Activated B cell treated with CpG ODN at 0.5 μM for 24 hours (primary cell): ENCODE measurements around the gene RIMBP2. TPM values are rescaled to one million over a fixed set of nuclear protein-coding genes. Genes with fewer than 3 reads are reported as not detected.

Experiments used
- ATAC-seq: fragments of 200-7000 bp; cut with Tn5 transposase; one replicate; pipeline ENCODE4 v1.10.0; 2021; ENCODE audit warnings: low read depth, mild to moderate bottlenecking, moderate library complexity
- CTCF ChIA-PET: fragments of 350-600 bp; sonication (Branson Sonifier 250); formaldehyde crosslinking; loops from one replicate; lab custom pipeline; 2021; ENCODE audit warnings: antibody characterized with exemption; lab: Charles Lee
- POLR2A ChIA-PET: fragments of 350-600 bp; sonication (Branson Sonifier 250); formaldehyde crosslinking; loops from one replicate; lab custom pipeline; 2021; ENCODE audit warnings: antibody characterized with exemption; lab: Charles Lee
- DNase-seq: peaks from one replicate; pipeline ENCODE4 v3.0.0; 2022
- H3K27ac Mint-ChIP-seq: one replicate; pipeline ENCODE4 v1.8.0; 2020; ENCODE audit warnings: mixed read lengths
- H3K27me3 Mint-ChIP-seq: one replicate; pipeline ENCODE4 v1.8.0; 2021; ENCODE audit warnings: mixed read lengths
- H3K36me3 Mint-ChIP-seq: one replicate; pipeline ENCODE4 v1.8.0; 2021; ENCODE audit warnings: low read depth, mixed read lengths
- H3K4me1 Mint-ChIP-seq: one replicate; pipeline ENCODE4 v1.8.0; 2021; ENCODE audit warnings: mixed read lengths
- H3K4me3 Mint-ChIP-seq: one replicate; pipeline ENCODE4 v1.8.0; 2020; ENCODE audit warnings: mild to moderate bottlenecking, mixed read lengths
- H3K9me3 Mint-ChIP-seq: one replicate; pipeline ENCODE4 v1.8.0; 2020; ENCODE audit warnings: mixed read lengths
- CTCF ChIP-seq: fragments of 200-600 bp; IDR thresholded peaks from one replicate; pipeline ENCODE4 v1.8.0; 2022; ENCODE audit warnings: antibody characterized with exemption, mild to moderate bottlenecking
- intact Hi-C: fragments of 100-400 bp; cut with micrococcal nuclease; formaldehyde crosslinking; loops from one replicate; pipeline ENCODE4 v1.15.1; 2024
- total RNA-seq: library from RNA; stranded (reverse); gene quantifications from 2 replicates; pipeline ENCODE4 v1.2.3, GENCODE V29; 2022

The RIMBP2 gene
- total RNA-seq, 1 donor from 2014 or later = not detected

GRCh38 chr12:130606231-130606630 lies 109.9 kb downstream of the RIMBP2 start:
- H3K4me3 Mint-ChIP-seq = no peak overlapping the region
- no peak for TF ChIP-seq CTCF
- H3K27ac Mint-ChIP-seq = no peak overlapping the region
- H3K36me3 Mint-ChIP-seq = no peaks in the 10 kb centered on the region
- peaks cover 2% of the 10 kb centered on the region for H3K27me3 Mint-ChIP-seq
- POLR2A ChIA-PET = no interaction called here
- intact Hi-C loops = no loop called here
- CTCF ChIA-PET = no interaction called here
- H3K9me3 Mint-ChIP-seq = no peaks in the 10 kb centered on the region
- no peaks in the 10 kb centered on the region for H3K4me1 Mint-ChIP-seq
- DNase-seq (no peak), ATAC-seq (no peak)

DNA sequence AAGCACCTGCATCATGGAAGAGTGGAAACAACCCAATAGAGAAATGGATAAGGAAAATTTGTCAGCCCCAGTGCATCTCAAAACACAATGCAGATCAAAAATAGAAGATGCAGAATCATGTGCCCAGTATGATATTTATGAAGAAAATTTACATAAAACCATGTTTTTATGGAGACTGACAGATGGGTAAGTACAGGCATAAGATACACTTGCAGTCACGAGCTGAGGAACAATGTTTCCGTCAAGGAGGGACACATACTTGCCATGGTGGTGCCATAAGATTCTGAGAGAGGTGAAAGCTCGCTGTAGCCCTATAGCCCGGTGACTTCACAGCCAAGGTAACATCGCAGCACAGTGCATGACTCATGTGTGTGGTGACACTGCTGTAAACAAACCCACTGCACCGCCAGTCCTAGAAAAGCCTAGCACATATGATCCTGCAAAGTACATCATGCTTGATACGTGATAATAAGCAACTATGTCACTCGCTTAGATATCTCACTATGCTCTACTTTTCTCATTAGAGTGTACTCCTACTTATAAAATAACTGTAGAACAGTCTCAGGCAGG lies 112.6 kb downstream of the RIMBP2 start:
- Mint-ChIP-seq H3K4me3 (no peak overlapping the region), H3K36me3 (no peaks in the 10 kb centered on the region), H3K9me3 (no peaks in the 10 kb centered on the region), H3K27ac (no peak overlapping the region), H3K4me1 (no peaks in the 10 kb centered on the region), H3K27me3 (peaks cover 2% of the 10 kb centered on the region)
- ChIA-PET POLR2A (no interaction called here), CTCF (no interaction called here)
- ATAC-seq (no peak), DNase-seq (no peak)
- TF ChIP-seq CTCF = no peak
- intact Hi-C loops = no loop called here

GRCh38 chr12:130602251-130602650 lies 113.8 kb downstream of the RIMBP2 start:
- ATAC-seq (no peak), DNase-seq (no peak)
- Mint-ChIP-seq H3K4me1 (no peaks in the 10 kb centered on the region), H3K36me3 (no peaks in the 10 kb centered on the region), H3K27me3 (peaks cover 2% of the 10 kb centered on the region), H3K9me3 (peaks cover 7% of the 10 kb centered on the region), H3K4me3 (no peak overlapping the region), H3K27ac (no peak overlapping the region)
- intact Hi-C loops = no loop called here
- POLR2A ChIA-PET = no interaction called here
- CTCF ChIA-PET = no interaction called here
- TF ChIP-seq CTCF = no peak

DNA sequence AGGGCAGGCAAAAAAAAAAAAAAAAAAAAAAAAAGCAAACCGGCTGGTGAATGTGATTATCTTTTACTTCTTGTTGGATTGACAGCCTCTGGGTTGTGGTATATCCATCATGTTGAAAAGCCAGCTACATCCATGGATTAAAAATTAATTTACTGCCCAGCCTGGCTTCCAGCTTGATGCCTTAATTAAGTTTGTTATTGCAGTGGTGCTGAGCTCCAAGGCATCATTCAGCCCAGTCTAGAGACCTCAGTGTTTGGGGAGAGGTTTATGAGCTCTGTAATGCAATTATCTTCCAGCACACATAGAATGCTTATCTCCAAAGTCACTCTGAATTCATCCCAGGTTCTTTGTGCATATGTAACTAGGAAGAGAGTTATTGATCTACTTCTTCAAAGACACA lies 114.8 kb downstream of the RIMBP2 start:
- no peak for TF ChIP-seq CTCF
- DNase-seq (no peak), ATAC-seq (no peak)
- Mint-ChIP-seq H3K27ac (no peak overlapping the region), H3K4me1 (no peaks in the 10 kb centered on the region), H3K27me3 (peaks cover 2% of the 10 kb centered on the region), H3K9me3 (peaks cover 7% of the 10 kb centered on the region), H3K4me3 (no peak overlapping the region), H3K36me3 (no peaks in the 10 kb centered on the region)
- ChIA-PET CTCF (no interaction called here), POLR2A (no interaction called here)
- intact Hi-C loops = no loop called here

GRCh38 chr12:130596241-130596640 lies 119.9 kb downstream of the RIMBP2 start:
- peaks cover 7% of the 10 kb centered on the region for H3K9me3 Mint-ChIP-seq
- intact Hi-C loops = no loop called here
- no peaks in the 10 kb centered on the region for H3K4me1 Mint-ChIP-seq
- H3K4me3 Mint-ChIP-seq = no peak overlapping the region
- H3K27ac Mint-ChIP-seq = no peak overlapping the region
- DNase-seq (no peak), ATAC-seq (no peak)
- H3K36me3 Mint-ChIP-seq = no peaks in the 10 kb centered on the region
- POLR2A ChIA-PET = no interaction called here
- CTCF ChIA-PET = no interaction called here
- no peak for TF ChIP-seq CTCF
- H3K27me3 Mint-ChIP-seq = no peaks in the 10 kb centered on the region
